NCI-H1930 (cell line): ENCODE data around the gene ANKH.

Source experiments
- DNase-seq, 2 experiments: peaks; one replicate each; lab custom pipeline; 2025; lab: John Stamatoyannopoulos, UW

ANKH gene

GRCh38 chr5:14684757-14685156, 186.8 kb downstream of the ANKH start:
- no peak for DNase-seq

GRCh38 chr5:14683906-14684455, 187.6 kb downstream of the ANKH start:
- DNase-seq, result no peak

GRCh38 chr5:14681236-14681752, 190.3 kb downstream of the ANKH start:
- DNase-seq, result no peak

GRCh38 chr5:14679595-14679994, 192.0 kb downstream of the ANKH start:
- DNase-seq, result no peak

- no peak for DNase-seq
Observed at GRCh38 chr5:14678773-14679334, 192.7 kb downstream of the ANKH start.

- no peak for DNase-seq
Observed at GRCh38 chr5:14676320-14676719, 195.3 kb downstream of the ANKH start.

- DNase-seq, result no peak
Observed at GRCh38 chr5:14675865-14676300, 195.7 kb downstream of the ANKH start.

- no peak for DNase-seq
Observed at GRCh38 chr5:14674983-14675854, 196.4 kb downstream of the ANKH start.

- no peak for DNase-seq
Observed at GRCh38 chr5:14673443-14673842, 198.1 kb downstream of the ANKH start.

GRCh38 chr5:14672484-14673394, 198.8 kb downstream of the ANKH start:
- no peak for DNase-seq

GRCh38 chr5:14672082-14672481, 199.5 kb downstream of the ANKH start:
- no peak for DNase-seq

GRCh38 chr5:14671414-14671813, 200.2 kb downstream of the ANKH start:
- DNase-seq, result no peak

GRCh38 chr5:14669975-14670374, 201.6 kb downstream of the ANKH start:
- DNase-seq, result no peak

- DNase-seq, result no peak
Observed at GRCh38 chr5:14669415-14669814, 202.2 kb downstream of the ANKH start.

- DNase-seq, result no peak
Observed at GRCh38 chr5:14668181-14668591, 203.4 kb downstream of the ANKH start.

GRCh38 chr5:14667770-14668169, 203.8 kb downstream of the ANKH start:
- DNase-seq, result no peak

- DNase-seq, result no peak
Observed at GRCh38 chr5:14667290-14667689, 204.3 kb downstream of the ANKH start.

- no peak for DNase-seq
Observed at GRCh38 chr5:14666357-14666756, 205.2 kb downstream of the ANKH start.

GRCh38 chr5:14665949-14666348, 205.6 kb downstream of the ANKH start:
- DNase-seq, result no peak

- peak in 1 of 2 experiments; percentile 24 for DNase-seq
Observed at GRCh38 chr5:14665101-14665822, 206.3 kb downstream of the ANKH start.
